Measurements from ENCODE around the gene ALOX15B.
A peak's percentile ranks its signal among the peaks of the same experiment; 100 is the strongest.
"Not testable (repeated sequence)": the region's sequence is repeated elsewhere in the genome, so short reads cannot be mapped to it uniquely, and the experiment has no call there.

Gene ALOX15B

GRCh38 chr17:8062807-8063483 lies 24.1 kb downstream of the ALOX15B start:
- no peak for DNase-seq (ENCODE audit: low spot score)

GRCh38 chr17:8063761-8064534 lies 25.1 kb downstream of the ALOX15B start:
- no peak for DNase-seq (ENCODE audit: low spot score)

DNA sequence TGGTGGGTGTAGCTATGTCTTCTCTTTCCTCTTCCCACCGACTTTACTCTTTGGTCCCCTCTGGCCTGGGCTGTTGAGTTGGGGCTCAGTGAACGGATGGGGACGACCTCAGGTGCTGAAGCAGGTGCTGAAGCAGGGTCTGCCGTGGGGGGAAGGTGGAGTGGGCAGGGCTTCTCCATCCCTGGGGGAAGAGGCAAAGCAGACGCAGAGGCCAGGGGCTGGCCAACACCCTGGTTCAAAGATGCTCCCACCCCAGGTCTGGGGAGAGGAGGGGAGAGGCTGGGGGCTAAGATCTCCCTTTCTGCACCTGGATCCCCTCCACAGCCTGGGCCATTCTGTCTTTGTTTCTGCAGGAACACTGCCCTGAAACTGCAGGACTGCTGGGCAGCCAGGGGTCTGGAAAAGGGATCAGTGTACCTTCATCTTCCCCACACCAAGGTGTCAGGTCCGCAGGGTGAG lies 25.7 kb downstream of the ALOX15B start:
- DNase-seq (ENCODE audit: low spot score): no peak

GRCh38 chr17:8066841-8067775 lies 28.2 kb downstream of the ALOX15B start:
- DNase-seq (ENCODE audit: low spot score): no peak

DNA sequence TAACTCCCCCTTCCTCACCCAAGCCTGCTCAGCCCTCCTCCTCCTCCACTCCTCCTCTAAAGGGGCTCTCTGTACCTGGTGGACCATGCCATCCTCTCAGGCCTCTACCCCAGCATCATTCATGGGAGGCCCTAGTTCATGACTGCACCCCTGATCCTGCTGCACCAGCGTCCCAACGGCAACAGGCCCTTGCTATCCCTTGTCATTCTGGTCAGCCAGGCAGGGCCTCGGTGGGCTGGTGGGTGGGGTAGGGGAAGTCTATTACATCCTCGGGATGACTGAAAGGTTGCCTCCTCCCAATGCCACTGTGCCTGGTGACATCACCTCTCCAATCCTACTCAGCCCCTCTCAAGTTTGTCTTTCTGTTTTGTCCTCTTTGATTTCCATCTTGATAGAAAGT lies 28.9 kb downstream of the ALOX15B start:
- DNase-seq (ENCODE audit: low spot score): no peak

- DNase-seq (ENCODE audit: low spot score): no peak
Measured at GRCh38 chr17:8068736-8069586, 30.1 kb downstream of the ALOX15B start.

DNA sequence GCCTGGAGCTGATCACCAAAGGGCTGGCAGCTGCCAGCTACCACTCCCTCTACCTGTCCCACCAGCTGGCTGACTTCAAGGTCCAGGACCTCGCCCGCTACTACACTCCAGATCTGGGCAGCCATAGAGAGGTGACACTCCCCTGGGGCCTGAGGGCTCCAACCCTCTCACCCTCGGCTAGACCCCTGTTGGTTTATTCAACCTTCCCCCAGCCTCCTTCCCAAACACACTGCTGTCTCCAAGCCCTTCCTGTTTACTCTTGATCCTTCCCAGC lies 30.7 kb downstream of the ALOX15B start:
- DNase-seq (ENCODE audit: low spot score): no peak

GRCh38 chr17:8071496-8071895 lies 32.6 kb downstream of the ALOX15B start:
- DNase-seq (ENCODE audit: low spot score): no peak

DNA sequence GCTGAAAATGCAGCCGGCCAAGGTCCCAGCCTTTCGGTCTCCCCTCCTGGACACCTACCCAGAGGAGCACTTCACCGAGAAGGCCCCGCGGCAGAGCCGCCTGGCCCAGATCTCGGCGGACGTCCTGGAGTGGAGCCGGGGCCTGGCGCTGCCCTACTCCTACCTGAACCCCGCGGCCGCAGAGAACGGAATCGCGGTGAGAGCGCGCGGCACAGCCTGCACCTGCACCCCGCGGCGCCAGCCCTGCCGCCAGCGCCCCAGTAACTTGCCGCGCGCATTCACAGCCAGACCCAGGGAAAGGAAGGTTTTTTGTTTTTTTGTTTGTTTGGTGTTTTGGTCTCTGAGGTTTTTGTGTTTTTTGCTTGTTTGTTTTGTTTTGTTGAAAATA lies 33.5 kb downstream of the ALOX15B start:
- DNase-seq (ENCODE audit: low spot score): no peak

DNA sequence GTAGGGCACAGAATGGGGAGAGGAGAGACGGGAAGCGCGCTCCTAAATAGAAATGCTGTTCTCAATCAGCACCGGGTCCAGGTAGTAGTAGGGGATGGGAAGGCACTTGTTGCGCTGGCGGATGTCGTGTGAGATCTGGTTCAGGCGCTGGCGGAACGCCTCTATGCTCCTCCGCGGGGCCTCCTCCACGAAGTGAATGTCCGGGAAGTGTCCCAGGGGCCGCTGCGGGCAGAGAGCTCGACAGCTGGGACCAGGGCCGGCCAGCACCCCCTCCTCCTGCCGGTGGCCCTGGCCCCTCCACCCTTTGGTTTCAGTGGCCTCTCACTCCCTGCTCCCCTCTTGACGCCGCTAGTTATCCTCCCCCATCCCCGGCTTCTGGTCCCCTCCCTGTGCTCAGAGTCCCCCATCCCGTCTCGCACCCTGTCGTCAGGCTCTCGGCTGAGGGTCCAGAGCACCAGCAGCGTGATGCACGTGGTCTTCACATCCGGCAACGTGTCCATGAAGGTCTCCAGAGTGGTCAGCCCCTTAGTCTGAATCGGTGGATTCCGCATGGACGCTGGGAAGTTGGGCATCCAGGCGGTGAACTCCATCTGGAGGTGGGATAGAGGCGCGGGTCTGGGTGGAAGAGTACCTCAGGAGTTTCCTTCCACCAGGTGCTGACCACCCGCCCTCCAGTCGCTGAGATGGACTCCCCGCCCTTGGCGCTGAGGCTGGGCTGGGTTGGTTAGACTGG lies 34.0 kb downstream of the ALOX15B start:
- no peak for DNase-seq (ENCODE audit: low spot score)

DNA sequence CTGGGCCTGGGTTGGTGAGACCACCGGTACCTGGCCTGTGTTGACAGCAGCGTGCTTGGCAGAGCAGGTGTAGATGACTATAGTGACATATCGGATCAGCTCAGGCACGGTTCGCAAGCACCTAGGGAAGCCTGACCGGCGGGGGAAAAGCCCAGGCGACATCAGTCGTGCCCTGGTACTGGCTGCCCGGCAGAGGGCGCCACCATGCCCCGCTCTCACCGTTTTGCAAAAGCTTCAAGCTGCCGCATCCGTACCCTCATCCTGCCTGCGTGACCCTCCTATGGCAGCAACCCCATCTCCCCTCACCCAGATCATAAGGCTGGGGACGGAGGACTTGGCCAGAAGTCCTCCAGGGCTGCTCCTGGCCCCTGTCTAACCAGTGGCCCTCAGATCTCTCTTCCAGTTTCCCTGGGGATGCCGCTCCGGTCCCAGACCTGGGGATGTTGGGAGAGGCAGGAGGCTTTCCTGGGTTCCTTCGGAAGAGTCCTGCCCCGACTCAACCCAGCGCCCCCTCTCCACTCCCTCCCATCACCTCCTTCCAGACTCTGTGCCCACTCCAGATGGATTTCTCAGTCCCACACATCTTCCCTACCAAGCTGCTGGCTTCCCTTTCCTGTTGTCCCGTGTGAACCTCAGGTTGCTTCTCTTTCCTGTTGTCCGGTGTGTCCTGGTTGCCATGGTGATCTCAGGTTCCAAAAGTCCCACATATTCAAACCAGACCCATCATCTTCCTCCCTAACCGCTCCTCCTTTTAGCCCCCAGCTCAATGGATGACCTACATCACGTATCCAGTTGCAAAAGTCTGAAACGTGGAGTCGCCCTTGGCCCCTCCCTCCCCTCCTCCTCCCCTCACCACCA lies 35.0 kb downstream of the ALOX15B start:
- DNase-seq (ENCODE audit: low spot score): peak; percentile 69

DNA sequence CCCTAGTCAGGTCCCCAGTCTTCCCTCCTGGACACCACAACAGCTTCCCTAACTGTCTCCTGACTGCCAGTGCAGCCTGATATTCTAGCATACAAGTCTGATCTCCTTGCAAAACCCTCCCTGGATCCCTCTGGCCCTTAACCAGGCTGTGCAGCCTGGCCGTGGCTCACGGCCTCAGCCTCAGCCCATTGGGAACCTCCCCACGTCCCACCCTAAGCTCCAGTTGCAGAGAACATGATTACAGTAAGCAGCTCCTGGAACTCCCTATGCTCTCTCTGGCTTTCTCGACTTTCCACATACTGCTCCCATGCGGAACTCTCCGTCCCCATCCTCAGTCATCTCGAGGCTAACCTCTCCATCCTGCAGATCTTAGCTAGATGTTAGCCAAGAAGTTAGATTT lies 35.7 kb downstream of the ALOX15B start:
- no peak for DNase-seq (ENCODE audit: low spot score)

- DNase-seq (ENCODE audit: low spot score): no peak
Measured at GRCh38 chr17:8075081-8075480, 36.2 kb downstream of the ALOX15B start.

DNA sequence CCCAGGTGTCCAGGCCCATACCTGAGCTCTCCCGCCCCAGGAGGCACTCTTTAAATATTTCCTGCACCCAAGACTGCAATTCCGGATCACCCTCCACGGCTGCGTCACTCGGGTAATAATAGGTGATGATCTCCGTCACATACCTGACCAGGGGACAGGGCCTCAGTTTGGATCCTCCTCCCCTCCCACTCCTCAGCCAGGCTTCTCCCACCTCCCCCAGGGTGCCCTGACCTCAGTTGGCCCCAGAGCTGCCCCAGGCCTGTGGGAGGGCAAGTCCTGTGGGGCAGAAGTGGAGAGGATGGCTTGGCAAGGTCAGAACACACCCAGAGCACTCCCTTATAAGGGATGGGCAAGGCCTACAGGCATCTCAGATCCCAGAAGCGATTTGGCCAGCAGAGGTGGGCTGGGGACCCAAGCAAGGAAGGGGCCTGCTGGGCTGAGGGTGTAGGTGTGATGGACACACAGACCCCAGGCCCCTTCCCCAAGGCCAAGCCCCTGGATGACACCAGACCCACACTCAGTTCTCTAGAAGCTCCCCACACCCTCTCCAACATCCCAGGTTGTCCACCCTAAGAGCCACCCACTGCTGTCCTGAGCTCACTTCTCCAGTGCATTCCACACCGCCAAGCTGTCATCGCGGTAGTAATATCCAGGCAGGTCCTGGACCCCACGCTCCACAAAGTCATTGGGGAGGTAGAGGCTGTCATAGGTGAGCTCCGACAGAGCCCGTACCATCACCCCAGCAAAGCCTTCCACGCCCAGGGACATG lies 36.9 kb downstream of the ALOX15B start:
- no peak for DNase-seq (ENCODE audit: low spot score)

GRCh38 chr17:8076502-8077266 lies 37.8 kb downstream of the ALOX15B start:
- DNase-seq (ENCODE audit: low spot score): no peak

DNA sequence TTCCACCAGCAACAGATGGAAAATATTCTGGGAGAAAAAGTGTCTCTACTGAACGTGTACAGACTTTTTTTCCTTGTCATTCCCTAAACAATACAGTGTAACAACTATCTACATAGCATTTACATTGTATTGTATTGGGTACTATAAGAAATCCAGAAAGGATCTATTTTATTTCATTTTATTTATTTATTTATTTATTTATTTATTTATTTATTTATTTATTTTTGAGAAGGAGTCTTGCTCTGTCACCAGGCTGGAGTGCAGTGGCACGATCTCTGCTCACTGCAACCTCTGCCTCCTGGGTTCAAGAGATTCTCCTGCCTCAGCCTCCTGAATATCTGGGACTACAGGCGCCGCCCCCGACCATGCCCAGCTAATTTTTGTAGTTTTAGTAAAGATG lies 39.1 kb downstream of the ALOX15B start:
- not testable (repeated sequence) for DNase-seq (ENCODE audit: low spot score)

DNA sequence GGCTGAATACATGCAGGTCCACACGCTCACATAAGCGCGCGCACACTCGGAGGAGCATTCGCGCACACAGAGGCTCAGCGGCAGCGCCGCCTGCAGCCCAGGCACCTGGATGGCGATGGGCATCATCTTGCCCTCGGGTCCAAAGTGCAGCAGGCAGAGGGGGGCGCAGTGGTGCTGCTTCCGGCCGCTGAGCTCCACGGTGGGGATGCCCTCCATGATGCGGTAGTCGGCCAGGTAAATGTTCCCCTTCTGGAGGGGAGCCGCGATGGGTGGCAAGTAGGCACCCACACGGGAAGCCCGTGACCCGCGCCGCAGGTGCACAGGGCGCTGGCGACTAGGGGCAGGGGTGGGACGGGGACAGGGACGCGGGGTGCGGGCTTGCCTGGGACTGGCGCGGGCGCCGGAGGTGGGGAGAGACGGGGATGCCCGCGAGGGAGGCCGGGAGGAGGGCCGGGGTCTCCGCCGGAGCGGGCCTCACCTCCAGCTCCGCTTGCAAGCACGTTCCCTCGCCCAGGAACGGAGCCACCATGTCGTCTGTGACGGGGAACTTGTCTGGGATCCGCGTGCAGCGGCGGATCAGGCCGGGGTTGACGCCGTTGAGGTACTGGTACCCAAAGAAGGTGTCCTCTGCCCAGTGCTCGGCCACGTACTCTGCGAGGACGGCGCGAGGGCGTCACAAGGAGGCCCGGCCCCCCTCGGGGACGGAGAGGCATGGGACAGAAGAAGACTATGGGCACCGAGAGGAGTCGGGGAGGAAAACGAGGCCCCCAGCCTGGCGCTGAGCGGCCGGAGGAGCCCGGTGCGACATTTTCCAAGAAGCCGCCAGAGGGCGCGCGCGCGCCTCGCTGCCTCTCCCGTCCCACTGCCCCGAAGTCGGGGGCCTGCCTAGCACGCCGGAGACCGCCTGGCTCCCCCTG lies 40.7 kb downstream of the ALOX15B start:
- no peak for DNase-seq (ENCODE audit: low spot score)

Measured in NAMALWA (cell line).